GM18508 (cell line): ENCODE results near the gene TIMELESS.
A peak's percentile ranks its signal among the peaks of the same experiment; 100 is the strongest.
"Not testable (repeated sequence)": the region's sequence is repeated elsewhere in the genome, so short reads cannot be mapped to it uniquely, and the experiment has no call there.

Experiments
- ATAC-seq: cut with Tn5 transposase; IDR thresholded peaks from one replicate; pipeline ENCODE4 v1.9.1; 2021; ENCODE audit warnings: moderate number of reproducible peaks; ENCODE audit not compliant: insufficient read depth, unreplicated experiment

The TIMELESS gene

DNA sequence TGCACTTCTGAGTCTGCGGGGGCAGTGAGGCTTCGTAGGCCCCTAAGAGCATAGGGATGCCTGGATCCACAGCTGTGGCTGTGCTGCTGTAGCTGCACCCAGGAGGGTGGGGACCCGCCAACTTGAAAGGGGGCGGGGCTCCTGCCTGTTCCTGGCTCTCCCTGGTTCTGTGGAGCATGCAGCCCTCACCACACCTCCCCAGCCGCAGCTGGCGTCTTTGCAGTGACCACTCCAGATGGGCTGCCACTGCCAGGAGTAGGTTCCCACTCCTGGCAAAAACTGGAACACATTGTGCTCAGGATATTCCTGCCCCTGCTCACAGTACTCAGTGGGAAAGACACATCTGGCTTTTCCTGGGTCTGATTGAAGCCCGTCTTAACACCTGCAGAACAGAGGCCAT lies 35.8 kb downstream of the TIMELESS start:
- ATAC-seq: no peak

DNA sequence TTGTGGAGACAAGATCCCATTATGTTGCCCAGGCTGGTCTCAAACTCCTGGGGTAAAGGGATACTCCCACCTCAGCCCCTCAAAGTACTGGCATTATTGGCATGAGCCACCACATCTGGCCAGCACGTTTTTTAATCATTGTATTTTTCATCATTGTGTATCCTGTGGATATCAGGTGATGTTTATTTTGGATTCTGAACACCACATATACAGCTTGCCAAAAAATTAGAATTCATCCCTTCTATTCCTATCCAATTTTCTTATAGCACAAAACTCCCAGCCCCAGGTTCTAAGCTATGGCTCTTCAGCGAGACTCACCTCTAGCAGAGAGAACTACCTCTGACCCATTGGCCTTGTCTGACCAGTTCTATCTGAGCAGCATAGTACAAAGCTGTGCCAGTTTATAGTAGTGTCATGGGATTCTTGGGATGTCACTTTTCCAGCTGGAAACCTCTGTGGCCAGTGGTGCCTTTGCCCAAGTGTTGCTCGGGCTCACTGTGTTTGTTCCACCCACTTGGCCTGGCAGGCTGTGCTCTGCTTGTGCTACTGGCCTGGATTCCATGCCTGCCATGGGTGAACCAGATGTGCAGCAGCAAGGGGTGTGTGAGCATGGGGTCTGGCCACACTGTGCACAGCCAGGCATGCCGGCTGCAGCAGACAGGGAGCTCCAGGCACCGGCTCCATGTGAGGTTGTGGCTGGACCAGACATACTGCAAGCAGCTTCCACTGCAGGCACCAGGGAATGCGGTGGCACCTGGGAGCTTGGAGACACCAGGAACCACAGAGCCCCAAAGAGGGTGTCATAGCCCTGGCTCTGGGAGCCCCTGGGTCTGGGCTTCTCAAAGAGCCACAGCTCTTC lies 37.2 kb downstream of the TIMELESS start:
- no peak for ATAC-seq

DNA sequence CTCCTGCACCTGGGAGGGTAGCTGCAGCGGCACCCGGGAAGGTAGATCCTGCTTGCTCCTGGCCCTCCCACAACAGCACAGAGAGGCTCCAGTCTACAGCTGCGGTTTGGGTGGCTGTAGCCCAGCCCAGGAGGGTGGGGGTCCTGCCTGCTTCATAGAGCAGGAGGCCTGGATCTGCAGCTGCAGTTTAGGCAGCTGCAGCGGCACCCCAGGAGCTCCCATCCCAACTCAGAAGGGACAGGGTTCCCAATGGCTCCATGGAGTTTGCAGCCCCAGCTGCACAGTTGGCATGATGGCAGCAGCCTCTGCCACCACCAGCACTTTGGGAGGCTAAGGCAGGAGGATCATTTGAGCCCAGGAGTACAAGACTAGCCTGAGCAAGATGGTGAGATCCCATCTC lies 38.5 kb downstream of the TIMELESS start:
- ATAC-seq: no peak

DNA sequence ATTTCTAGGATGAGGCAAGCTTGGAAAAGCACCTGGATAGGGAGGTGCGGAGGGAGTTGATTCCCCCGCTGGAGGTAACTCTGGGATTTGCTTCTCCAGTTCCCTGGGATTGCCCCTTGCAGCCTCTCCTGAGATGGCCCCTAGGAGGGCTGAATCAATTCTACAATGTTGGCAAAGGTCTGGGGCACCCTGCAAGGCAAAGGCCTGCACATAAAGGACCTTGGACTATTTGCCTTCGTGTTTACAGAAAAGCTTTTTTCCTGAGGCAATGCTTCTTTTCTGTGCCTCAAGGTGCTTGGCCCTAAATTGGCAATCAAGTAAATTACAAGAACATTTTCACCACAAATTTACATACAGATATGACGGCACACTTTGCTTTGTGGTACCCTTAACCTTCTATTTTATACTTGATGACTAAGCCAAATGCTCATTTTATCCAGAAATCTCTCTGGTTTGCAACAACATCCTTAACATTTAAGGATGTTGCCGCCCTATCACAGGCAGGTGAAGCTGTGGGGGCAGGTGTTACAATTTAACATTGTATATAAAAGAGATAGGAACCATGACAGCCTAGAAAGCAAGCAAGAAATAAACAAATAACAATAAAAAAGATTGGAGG lies 40.3 kb downstream of the TIMELESS start:
- no peak for ATAC-seq

DNA sequence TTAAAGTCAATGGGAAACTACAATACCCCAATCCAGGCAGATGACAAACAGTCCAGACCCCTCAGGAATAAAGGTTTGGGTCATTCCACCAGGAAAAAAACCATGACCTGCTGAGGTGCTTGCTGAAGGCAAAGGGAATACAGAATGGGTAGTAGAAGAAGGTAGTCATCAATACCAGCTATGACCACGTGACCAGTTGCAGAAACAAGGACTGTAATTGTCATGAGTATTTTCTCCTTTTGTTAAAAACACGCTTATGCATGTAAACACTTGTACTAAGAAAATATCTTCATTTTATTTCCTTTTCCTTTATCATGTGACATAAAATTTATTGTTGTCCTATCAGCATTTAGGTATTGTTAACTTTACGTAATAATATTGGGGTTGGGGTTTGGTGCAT lies 45.0 kb downstream of the TIMELESS start:
- ATAC-seq: not testable (repeated sequence)

DNA sequence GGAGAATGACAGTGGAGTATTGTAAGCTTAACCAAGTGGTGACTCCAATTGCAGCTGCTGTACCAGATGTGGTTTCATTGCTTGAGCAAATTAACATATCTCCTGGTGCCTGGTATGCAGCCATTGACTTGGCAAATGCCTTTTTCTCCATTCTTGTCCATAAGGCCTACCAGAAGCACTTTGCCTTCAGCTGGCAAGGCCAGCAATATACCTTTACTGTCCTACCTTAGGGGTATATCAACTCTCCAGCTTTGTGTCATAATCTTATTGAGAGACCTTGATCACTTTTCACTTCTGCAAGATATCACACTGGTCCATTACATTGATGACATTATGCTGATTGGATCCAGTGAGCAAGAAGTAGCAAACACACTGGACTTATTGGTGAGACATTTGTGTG lies 47.6 kb downstream of the TIMELESS start:
- ATAC-seq: not testable (repeated sequence)

DNA sequence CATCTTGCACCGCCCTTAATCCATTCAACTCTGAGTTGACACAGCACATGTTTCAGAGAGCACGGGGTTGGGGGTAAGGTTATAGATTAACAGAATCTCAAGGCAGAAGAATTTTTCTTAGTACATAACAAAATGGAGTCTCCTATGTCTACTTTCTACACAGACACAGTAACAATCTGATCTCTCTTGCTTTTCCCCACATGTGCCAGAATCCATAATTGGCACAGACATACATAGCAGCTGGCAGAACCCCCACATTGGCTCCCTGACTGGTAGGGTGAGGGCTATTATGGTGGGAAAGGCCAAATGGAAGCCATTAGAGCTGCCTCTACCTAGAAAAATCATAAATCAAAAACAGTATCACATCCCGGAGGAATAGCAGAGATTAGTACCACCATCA lies 48.1 kb downstream of the TIMELESS start:
- ATAC-seq: not testable (repeated sequence)

DNA sequence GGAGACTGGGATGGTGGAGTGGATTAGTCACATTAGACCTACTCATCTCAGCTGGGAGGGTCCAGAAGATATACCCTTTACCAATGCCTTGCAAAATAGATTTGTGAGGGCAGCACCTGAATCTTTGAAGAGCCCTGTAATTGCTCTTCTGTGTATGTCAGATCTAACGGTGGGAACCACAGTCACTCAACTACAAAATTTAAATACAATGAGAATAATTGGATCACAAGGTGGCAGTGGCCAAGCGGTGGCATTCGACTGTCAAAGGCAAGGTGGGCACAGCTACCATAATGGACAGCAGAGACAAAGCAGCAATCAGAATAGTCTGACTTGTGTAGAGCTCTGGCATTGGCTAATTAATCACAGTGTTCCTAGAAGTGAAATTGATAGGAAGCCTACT lies 49.8 kb downstream of the TIMELESS start:
- not testable (repeated sequence) for ATAC-seq

DNA sequence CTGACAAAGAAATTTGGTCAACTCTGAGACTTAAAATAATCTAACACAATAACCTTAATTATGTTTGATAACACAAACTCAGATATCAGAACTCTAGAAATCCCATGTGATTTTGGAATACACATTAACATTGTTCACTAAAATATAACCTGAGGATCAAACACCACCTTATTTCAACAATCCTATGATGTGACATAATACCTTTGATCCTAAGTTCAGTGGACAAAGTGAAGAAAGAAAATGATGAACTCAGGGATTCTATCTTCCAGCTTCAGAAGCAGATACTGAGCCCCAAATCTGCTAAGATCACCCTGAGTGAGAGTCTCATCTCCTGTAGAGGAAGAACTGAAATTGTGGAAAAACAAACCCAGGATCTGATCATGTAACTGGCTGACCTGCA lies 50.9 kb downstream of the TIMELESS start:
- ATAC-seq: no peak

DNA sequence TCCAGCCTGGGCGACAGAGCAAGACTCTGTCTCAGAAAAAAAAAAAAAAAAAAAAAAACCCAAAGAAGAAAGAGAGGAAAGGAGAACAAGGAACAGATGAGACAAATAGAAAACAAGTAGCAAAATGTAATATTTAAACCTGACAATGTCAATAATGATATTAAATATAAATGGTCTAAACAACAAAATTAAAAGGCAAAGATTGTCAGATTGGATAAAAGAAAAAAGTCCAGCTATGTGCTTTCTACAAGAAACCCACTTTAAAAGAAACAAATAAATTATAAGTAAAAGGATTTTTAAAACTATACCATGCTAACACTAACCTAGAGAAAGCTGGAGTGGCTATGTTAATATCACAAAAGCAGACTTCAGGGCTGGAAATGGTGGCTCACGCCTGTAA lies 56.9 kb downstream of the TIMELESS start:
- ATAC-seq: no peak

DNA sequence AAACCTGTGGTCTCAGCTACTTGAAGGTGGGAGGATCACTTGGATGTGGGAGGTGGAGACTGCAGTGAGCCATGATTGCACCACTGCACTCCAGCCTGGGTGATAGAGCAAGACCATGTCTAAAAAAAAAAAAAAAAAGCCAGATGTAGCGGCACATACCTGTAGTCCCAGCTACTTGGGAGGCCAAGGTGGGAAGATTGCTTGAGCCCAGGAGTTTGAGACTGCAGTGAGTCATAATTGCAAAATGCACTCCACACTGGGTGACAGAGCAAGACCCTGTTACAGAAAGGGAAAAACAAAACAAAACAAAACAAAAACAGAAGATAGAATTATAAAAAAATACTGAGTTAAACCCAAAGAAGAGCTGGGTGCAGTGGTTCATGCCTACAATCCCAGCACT lies 57.5 kb downstream of the TIMELESS start:
- no peak for ATAC-seq

DNA sequence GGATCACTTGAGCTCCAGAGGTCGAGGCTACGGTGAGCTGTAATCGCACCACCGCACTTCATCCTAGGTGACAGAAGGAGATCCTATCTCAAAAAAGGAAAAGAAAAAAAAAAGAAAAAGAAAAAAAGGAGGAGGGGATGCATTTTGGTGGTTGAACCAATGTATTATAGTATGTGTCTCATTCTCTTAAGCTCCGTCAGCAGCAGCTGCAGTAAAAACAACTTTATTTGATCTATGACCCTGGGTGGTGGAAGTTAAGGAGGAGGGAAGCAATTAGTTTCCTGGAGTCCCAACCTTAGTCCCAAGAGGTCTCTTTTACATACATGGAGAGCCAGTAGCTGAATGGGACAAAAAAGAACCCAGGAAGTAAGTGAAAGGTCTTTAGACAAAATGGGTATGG lies 59.8 kb downstream of the TIMELESS start:
- no peak for ATAC-seq

DNA sequence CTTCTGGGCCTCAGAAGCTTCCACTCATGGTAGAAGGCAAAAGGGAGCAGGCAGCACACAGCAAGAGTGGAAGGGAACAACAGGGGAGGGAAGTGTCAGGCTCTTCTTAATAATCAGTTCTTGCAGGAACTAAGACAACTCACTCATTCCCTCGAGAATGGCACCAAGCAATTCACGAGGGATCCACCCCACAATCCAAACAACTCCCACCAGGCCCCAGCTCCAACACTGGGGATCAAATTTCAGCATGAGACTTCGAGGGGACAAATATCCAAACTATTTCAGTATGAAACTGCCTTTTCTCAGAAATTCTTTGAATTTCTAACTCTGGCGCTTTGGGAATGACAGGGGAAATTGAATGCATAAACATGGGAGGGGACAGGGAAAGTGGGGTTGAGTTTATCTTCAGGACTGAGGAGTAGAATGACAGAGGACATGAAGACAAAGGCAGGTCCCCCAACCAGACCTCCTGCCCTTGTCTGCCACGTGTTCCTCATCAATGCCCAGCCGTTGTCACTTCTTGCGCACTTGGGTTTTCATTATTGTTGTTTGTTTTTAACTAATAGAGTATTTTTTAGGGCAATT lies 62.0 kb downstream of the TIMELESS start:
- ATAC-seq: no peak

DNA sequence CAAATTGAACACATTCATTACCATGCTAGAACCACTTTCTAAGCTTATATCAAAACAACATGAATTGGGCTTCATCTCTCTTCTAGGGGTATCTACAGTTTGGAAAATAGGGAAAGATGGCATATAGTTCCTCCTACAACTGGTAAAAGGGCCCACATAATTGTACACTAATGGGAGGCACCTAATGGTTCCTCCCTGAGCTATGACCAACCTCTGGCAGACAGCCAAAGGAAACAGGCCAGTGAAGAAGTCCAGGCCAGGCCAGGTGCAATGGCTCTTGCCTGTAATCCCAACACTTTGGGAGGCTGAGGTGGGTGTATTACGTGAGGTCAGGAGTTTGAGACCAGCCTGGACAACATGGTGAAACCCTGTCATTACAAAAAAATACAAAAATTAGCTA lies 63.4 kb downstream of the TIMELESS start:
- no peak for ATAC-seq

DNA sequence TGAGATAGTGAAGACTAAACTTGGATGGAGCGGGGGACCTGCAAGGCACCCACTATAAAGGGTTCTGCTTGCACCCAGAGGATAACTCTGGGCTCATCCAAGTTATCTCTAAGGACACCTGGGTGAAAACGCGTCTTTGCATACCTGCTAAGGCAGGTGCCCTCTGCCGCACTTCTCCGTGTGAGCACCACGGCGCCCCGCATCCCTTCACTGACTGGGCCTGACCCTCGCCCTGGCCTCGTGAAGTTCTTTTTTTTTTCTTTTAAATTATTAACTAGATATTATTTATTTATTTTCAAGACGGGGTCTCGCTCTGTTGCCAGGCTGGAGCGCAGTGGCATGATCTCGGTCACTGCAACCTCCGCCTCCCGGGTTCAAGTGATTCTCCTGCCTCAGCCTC lies 66.6 kb downstream of the TIMELESS start:
- no peak for ATAC-seq

DNA sequence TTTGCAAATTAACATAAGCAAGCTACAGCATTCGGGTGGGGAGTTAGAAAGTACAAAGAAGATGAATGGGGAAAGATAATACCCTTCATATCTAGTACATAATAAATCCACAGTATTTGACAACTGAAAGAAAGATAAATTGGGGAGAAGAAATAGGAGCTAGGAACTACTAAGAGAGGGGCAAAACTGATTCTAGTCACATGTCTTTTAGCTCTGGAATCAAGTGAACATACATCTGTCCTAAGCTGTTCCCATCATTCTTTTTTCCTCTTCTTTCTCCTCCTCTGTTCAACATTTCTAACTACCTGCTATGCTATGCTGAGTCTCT lies 71.3 kb downstream of the TIMELESS start:
- no peak for ATAC-seq

DNA sequence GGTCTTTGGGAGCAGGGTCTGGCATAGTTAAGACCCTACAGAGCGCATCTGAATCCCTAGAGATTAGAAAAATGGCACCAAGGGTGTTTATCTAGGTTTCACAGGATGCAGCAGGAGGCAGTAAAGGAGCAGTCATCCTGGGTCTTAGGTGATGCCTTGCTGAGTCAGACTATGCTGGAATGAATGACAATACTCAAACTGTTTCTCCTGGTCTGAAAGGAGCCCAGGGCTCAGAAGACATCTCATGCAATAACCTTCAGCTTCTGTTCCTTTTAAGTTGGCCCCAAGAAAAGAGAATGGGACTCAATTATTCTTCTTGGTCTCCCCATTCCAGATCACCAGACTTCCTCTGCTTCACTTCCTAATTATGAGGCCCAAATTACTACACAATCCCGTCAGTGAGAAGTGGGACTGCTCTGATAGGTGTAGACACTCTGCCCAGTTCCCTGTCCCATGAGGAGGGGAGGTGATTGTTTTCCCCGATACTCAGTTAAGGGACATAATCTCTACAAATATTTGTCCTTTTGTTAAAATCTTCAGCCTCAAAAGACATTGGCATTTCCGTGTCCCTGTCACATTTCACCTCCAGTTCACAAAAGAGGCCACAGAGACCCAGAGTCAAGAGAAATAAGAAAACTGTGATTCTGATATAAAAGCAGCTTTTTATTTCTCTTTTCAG lies 71.8 kb downstream of the TIMELESS start:
- ATAC-seq: no peak

DNA sequence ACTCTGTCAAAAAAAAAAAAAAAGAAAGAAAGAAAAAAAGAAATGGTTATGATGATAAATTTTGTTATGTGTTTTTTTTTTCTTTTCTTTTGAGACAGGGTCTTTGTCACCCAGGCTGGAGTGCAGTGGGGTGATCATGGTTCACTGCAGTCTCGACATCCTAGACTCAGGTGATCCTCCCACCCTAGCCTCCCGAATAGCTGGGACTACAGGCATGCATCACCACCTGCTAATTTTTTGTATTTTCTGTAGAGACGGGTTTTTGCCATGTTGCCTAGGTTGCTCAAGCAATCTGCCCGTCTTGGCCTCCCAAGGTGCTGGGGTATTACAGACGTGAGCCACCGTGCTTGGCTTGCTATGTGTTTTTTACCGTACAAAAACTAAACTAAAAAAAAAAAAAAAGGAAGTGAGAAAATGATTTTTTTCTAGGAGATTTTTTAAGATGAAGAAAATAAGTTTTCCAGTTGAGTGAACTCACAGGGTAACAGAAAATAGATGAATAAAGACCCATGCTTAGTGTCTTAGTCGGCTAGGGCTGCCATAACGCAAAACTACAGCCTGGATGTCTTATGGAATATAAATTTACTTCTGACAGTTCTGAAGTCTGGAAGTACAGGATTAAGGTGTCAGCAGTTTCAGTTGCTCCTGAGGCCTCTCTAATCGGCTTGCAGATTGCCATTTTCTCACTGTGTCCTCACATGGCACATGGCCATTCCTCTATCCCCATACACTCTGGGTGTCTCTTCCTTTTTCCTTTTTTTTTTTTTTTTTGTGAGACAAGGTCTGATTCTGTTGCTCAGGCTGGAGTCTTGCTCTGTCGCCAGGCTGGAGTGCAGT lies 73.4 kb downstream of the TIMELESS start:
- ATAC-seq: peak; percentile 43

DNA sequence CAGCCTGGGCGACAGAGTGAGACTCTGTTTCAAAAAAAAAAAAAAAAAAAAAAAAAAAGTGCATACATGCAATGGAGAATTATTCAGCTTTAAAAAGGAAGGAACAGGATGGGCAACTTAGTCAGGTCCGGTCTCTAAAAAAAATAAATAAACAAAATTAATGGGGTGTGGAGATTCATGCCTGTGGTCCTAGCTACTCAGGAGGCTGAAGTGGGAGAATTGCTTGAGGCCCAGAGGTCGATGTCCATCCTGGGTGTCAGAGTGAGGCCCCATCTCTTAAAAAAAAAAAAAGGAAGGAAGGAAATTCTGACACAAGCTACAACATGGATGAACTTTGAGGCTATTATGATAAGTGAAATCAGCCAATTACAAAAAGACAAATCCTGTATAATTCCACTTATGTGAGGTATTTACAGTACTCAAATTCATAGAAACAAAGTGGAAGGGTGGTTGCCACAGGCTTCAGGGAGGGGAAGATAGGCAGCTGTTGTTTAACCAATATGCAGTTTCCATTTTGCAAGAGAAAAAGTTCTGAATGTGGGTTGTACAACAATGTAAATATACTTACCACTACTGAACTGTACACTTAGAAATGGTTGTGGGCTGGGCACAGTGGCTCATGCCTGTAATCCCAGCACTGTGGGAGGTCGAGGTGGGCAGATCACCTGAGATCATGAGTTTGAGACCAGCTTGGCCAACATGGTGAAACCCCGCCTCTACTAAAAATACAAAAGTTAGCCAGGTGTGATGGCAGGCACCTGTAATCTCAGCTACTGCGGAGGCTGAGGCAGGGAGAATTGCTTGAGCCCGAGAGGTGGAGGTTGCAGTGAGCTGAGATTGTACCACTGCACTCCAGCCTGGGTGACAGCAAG lies 74.3 kb downstream of the TIMELESS start:
- no peak for ATAC-seq
